Colonic mucosa (tissue), 4 donors: Measurements from ENCODE around the gene RFX4. TPM values are rescaled to one million over a fixed set of nuclear protein-coding genes. Genes with fewer than 3 reads are reported as not detected.

Experiments
- DNase-seq: peaks from one replicate; pipeline ENCODE4 v3.0.0-alpha.2; 2020
- H3K27ac ChIP-seq: fragments of 200-600 bp; one replicate; pipeline ENCODE4 v1.8.0; 2021
- H3K27me3 ChIP-seq: fragments of 200-600 bp; one replicate; pipeline ENCODE4 v1.8.0; 2021
- H3K36me3 ChIP-seq: fragments of 200-600 bp; one replicate; pipeline ENCODE4 v1.8.0; 2021
- H3K4me1 ChIP-seq: fragments of 200-600 bp; one replicate; pipeline ENCODE4 v1.8.0; 2021; ENCODE audit warnings: mild to moderate bottlenecking
- H3K4me3 ChIP-seq: fragments of 200-600 bp; one replicate; pipeline ENCODE4 v1.8.0; 2021
- H3K9ac ChIP-seq, 2 donors: one replicate each; pipeline ENCODE4 v1.7.0; 2013; ENCODE audit warnings: control low read depth in 2 of 2, low read depth in 2 of 2, low read length in 2 of 2
- H3K9me3 ChIP-seq: fragments of 200-600 bp; one replicate; pipeline ENCODE4 v1.8.0; 2021
- intact Hi-C: fragments of 100-400 bp; cut with DNase I; formaldehyde crosslinking; loops from one replicate; pipeline ENCODE4 v1.14.1; 2022
- total RNA-seq, 2 donors: library from RNA; stranded (reverse); fragmentation: NEBNext Ultra II Directional in 1 of 2; extraction: Animal tissue kit (Norgen Biotek cat#: 25700) in 1 of 2; gene quantifications; one replicate each; pipeline ENCODE4 v1.2.1, GENCODE V29; 2021
- TF ChIP-seq, protein P1 (sequence below): fragments of 200-600 bp; IDR thresholded peaks from one replicate; pipeline ENCODE4 v1.8.0; 2022; ENCODE audit warnings: antibody characterized with exemption, mild to moderate bottlenecking
- donor health status: healthy.
- donor health status: DM: no; HTN: no; CAD: no.
- donor health status: DM: no; HTN: no; CAD: no.

Gene RFX4
- total RNA-seq = not detected

DNA sequence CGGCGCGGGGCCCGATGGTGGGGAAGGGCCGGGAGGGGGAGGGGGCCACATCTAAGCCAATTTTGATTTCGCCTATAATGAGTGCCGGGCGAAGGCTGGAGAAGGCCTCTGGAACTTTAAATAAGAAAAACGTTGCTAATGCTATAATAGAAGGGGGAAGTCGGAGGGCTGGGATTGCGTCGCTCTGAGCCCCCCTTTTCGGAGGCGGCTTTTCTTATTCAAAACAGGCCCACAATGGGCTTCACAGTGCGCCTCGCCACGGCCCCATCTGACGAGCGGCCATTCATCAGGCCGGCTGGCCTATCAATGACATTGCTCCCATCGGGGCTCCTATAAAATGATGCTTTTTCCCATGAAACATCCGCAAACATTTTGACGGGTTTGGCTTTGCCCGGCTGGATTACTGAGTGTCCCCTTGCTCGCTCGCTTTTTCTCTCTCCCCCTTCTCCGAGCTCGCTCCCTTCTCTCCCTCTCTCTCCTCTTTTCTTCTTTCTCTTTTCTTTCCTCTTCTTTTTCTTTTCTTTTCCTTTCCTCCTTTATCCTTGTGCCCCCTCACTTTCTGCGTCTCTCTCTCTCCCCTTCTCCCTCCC is at the start of gene RFX4:
Gene RFX4 (plus strand): TSS at position 364 of the 590 bp plus-strand sequence. CDS start 317 bp downstream, outside the sequence.
- TF ChIP-seq, protein P1, sequence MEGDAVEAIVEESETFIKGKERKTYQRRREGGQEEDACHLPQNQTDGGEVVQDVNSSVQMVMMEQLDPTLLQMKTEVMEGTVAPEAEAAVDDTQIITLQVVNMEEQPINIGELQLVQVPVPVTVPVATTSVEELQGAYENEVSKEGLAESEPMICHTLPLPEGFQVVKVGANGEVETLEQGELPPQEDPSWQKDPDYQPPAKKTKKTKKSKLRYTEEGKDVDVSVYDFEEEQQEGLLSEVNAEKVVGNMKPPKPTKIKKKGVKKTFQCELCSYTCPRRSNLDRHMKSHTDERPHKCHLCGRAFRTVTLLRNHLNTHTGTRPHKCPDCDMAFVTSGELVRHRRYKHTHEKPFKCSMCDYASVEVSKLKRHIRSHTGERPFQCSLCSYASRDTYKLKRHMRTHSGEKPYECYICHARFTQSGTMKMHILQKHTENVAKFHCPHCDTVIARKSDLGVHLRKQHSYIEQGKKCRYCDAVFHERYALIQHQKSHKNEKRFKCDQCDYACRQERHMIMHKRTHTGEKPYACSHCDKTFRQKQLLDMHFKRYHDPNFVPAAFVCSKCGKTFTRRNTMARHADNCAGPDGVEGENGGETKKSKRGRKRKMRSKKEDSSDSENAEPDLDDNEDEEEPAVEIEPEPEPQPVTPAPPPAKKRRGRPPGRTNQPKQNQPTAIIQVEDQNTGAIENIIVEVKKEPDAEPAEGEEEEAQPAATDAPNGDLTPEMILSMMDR = no peak
- H3K27me3 ChIP-seq = peaks cover 78% of the 10 kb centered on the region
- intact Hi-C loops = no loop called here
- no peak within 1 kb of the TSS for H3K27ac ChIP-seq
- H3K9ac ChIP-seq = no peak within 1 kb of the TSS
- no peaks in the 10 kb centered on the region for H3K4me1 ChIP-seq
- H3K36me3 ChIP-seq = no peaks in the 10 kb centered on the region
- no peaks in the 10 kb centered on the region for H3K9me3 ChIP-seq
- no peak for DNase-seq
- peak within 1 kb of the TSS; percentile 23 for H3K4me3 ChIP-seq

DNA sequence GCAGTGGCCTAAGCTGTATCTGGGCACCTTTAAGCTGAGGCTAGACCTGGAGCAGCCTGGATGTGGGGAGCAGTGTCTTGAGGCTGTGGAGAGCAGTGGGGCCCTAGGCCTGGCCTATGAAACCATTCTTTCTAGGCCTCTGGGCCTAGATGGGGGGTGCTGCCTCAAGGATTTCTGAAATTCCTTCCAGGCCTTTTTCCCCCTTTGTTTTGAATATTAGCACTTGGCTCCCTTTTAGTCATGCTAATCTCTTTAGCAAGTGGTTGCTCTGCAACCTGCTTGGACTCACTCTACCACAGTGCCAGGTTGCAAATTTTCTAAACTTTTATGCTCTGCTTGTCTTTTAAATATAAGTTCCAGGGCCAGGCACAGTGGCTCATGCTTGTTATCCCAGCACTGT is 41.6 kb upstream of the RFX4 start:
- Histone ChIP-seq H3K27me3 (no peaks in the 10 kb centered on the region), H3K9me3 (no peaks in the 10 kb centered on the region), H3K27ac (no peak overlapping the region), H3K4me1 (no peaks in the 10 kb centered on the region), H3K4me3 (no peak overlapping the region), H3K9ac (no peak overlapping the region), H3K36me3 (no peaks in the 10 kb centered on the region)
- no peak for DNase-seq
- intact Hi-C loops = no loop called here
- TF ChIP-seq, protein P1 = no peak

DNA sequence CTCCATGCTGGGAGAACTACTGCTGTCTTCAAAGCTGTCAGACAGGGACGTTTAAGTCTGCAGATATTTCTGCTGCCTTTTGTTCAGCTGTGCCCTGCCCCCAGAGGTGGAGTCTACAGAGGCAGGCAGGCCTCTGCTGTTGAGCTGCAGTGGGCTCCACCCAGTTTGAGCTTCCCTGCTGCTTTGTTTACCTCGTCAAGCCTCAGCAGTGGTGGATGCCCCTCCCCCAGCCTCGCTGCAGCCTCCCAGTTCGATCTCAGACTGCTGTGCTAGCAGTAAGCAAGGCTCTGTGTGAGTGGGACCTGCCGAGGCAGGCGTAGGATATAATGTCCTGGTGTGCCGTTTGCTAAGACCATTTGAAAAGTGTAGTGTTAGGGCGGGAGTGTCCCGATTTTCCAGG is 31.4 kb upstream of the RFX4 start:
- no peaks in the 10 kb centered on the region for H3K27me3 ChIP-seq

DNA sequence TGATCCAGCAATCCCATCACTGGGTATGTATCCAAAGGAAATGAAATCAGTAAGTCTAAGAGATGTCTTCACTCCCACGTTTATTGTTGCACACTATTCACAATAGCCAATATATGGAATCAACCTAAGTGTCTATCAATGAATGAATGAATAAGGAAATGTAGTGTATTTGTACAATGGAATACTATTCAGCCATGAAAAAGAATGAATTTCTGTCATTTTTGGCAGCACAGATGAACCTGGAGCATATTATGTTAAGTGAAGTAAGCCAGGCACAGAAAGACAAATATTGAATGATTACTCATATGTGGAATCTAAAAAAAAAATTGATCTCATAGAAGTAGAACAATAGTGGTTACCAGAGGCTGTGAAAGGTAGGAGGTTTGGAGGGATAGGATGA is 30.6 kb upstream of the RFX4 start:
- H3K9me3 ChIP-seq = no peaks in the 10 kb centered on the region
- DNase-seq = no peak
- intact Hi-C loops = no loop called here

More for the DNA sequence above, 31.4 kb upstream of the RFX4 start:
- TF ChIP-seq, protein P1 = no peak
- no peaks in the 10 kb centered on the region for H3K36me3 ChIP-seq
- no peaks in the 10 kb centered on the region for H3K9me3 ChIP-seq
- intact Hi-C loops = no loop called here
- DNase-seq = no peak
- no peak overlapping the region for H3K4me3 ChIP-seq
- no peak overlapping the region for H3K9ac ChIP-seq
- H3K27ac ChIP-seq = no peak overlapping the region
- no peaks in the 10 kb centered on the region for H3K4me1 ChIP-seq

DNA sequence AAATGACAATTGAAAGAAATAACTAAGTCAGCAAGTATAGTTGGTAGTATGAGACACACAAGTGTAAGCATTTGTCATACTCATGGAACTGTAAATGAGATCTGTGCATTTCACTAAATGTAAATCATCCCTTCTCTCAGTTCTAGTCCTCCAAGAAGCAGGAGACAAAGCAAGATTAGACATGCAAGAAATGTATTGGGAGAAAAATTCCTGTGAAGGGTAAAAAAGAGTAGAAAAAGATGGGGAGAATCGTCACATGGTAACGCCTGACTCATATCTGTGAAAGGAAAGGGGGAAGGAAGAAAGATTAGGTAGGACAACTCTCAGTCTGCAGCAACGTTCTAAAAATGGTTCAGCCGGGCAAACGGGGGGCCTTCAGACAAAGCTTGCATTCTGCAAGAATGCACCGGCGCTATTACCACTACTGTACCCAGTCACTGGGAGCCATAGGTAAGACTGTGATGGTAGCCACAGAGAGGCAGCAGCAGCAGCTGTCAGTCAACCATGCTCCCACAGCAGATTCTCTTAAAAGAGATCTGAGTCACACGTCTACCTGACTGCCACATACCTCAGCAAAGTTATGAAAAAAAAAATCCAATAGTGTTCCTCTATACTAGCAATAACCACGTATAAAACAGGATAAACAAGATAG is 18.0 kb upstream of the RFX4 start:
- Histone ChIP-seq H3K27me3 (no peaks in the 10 kb centered on the region), H3K9me3 (no peaks in the 10 kb centered on the region), H3K9ac (no peak overlapping the region), H3K36me3 (no peaks in the 10 kb centered on the region), H3K4me1 (no peaks in the 10 kb centered on the region), H3K27ac (no peak overlapping the region), H3K4me3 (no peak overlapping the region)
- no peak for DNase-seq
- intact Hi-C loops = no loop called here
- TF ChIP-seq, protein P1 = no peak

More for the DNA sequence above, 30.6 kb upstream of the RFX4 start:
- no peak overlapping the region for H3K27ac ChIP-seq
- no peak overlapping the region for H3K4me3 ChIP-seq
- TF ChIP-seq, protein P1 = no peak
- H3K9ac ChIP-seq = no peak overlapping the region
- no peaks in the 10 kb centered on the region for H3K4me1 ChIP-seq
- H3K27me3 ChIP-seq = no peaks in the 10 kb centered on the region
- H3K36me3 ChIP-seq = no peaks in the 10 kb centered on the region
